H1 (cell line): ENCODE results near the gene KCNK13. TPM values are rescaled to one million over a fixed set of nuclear protein-coding genes. Genes with fewer than 3 reads are reported as not detected.

Source experiments
- CTCF ChIA-PET: fragments of 300-600 bp; sonication (Branson Sonifier 250); formaldehyde crosslinking; loops from one replicate; lab custom pipeline; 2021; ENCODE audit not compliant: partially characterized antibody; lab: Charles Lee
- POLR2A ChIA-PET: fragments of 300-600 bp; sonication (Branson Sonifier 250); formaldehyde crosslinking; loops from one replicate; lab custom pipeline; 2021; ENCODE audit warnings: inconsistent platforms; ENCODE audit not compliant: partially characterized antibody; lab: Charles Lee
- DNase-seq, 2 experiments: peaks; one replicate each; pipeline versions ENCODE4 v3.0.0 to v3.0.0-alpha.2; 2010 to 2022; ENCODE audit warnings: low spot score in 2 of 2, low read depth in 1 of 2, mixed read lengths in 1 of 2
- FAIRE-seq: peaks from 2 replicates; lab custom pipeline; 2011; peaks lifted over from hg19 to GRCh38; lab: Jason Lieb, UNC
- H2AFZ ChIP-seq: 2 replicates; pipeline ENCODE4 v1.8.1; 2012; ENCODE audit warnings: low read length, inconsistent platforms
- H2AK5ac ChIP-seq: 2 replicates; pipeline ENCODE4 v1.6.1; 2013; ENCODE audit warnings: low read depth, low read length
- H2BK120ac ChIP-seq: replicated peaks from 2 replicates; pipeline ENCODE3; 2013; ENCODE audit warnings: low read depth, low read length, inconsistent platforms
- H2BK12ac ChIP-seq: 2 replicates; pipeline ENCODE4 v1.6.1; 2013; ENCODE audit warnings: low read depth, low read length
- H2BK15ac ChIP-seq: 2 replicates; pipeline ENCODE4 v1.6.1; 2013; ENCODE audit warnings: low read length
- H2BK20ac ChIP-seq: 2 replicates; pipeline ENCODE4 v1.6.1; 2013; ENCODE audit warnings: low read length
- H2BK5ac ChIP-seq: 2 replicates; pipeline ENCODE4 v1.6.1; 2013; ENCODE audit warnings: low read depth, low read length
- H3K14ac ChIP-seq: 2 replicates; pipeline ENCODE4 v1.6.1; 2013; ENCODE audit warnings: inconsistent platforms; ENCODE audit not compliant: insufficient read length
- H3K18ac ChIP-seq: 2 replicates; pipeline ENCODE4 v1.6.1; 2013; ENCODE audit warnings: low read length; ENCODE audit errors: extremely low read depth
- H3K23ac ChIP-seq: 2 replicates; pipeline ENCODE4 v1.6.1; 2013; ENCODE audit warnings: inconsistent platforms; ENCODE audit not compliant: insufficient read length
- H3K23me2 ChIP-seq: 2 replicates; pipeline ENCODE4 v1.6.1; 2013; ENCODE audit warnings: low read depth, low read length
- H3K27ac ChIP-seq: 2 replicates; pipeline ENCODE4 v1.6.1; 2011; ENCODE audit warnings: low read depth, low read length, inconsistent platforms
- H3K27me3 ChIP-seq, 4 experiments: replicated peaks in 1 of 4; 1 replicate in 1 of 4; 2 replicates in 3 of 4; pipeline versions ENCODE4 v1.6.1 to v1.8.1; 2011 to 2013; ENCODE audit warnings: low read length in 3 of 4, mild to moderate bottlenecking in 3 of 4, inconsistent platforms in 2 of 4, mixed read lengths in 2 of 4, moderate library complexity in 1 of 4; ENCODE audit not compliant: control insufficient read depth in 3 of 4, insufficient read depth in 3 of 4; ENCODE audit errors: extremely low read depth in 1 of 4
- H3K36me3 ChIP-seq, 4 experiments: 2 replicates each; pipeline versions ENCODE4 v1.6.1 to v1.8.1; 2011 to 2013; ENCODE audit warnings: mild to moderate bottlenecking in 4 of 4, low read length in 3 of 4, moderate library complexity in 2 of 4, control low read depth in 1 of 4, inconsistent platforms in 1 of 4; ENCODE audit not compliant: insufficient read depth in 4 of 4, control insufficient read depth in 2 of 4
- H3K4ac ChIP-seq: replicated peaks from 2 replicates; pipeline ENCODE3; 2013; ENCODE audit warnings: low read length, low read depth, mixed read lengths, inconsistent platforms; ENCODE audit not compliant: insufficient read length
- H3K4me1 ChIP-seq, 4 experiments: replicated peaks in 1 of 4; 1 replicate in 1 of 4; 2 replicates in 3 of 4; pipeline versions ENCODE4 v1.6.1 to v1.8.1; 2011 to 2013; ENCODE audit warnings: low read length in 3 of 4, inconsistent platforms in 2 of 4, mixed read lengths in 1 of 4; ENCODE audit not compliant: insufficient read depth in 4 of 4, control insufficient read depth in 3 of 4
- H3K4me2 ChIP-seq, 2 experiments: 2 replicates each; pipeline versions ENCODE4 v1.6.1 to v1.8.1; 2011 to 2013; ENCODE audit warnings: low read depth in 2 of 2, low read length in 2 of 2, control low read depth in 1 of 2, inconsistent platforms in 1 of 2, mild to moderate bottlenecking in 1 of 2; ENCODE audit not compliant: insufficient read depth in 1 of 2
- H3K4me3 ChIP-seq, 4 experiments: fragments of 200-600, 300-600 bp in 1 of 4; sonication (generic), shearing (Covaris generic), sonication (Bioruptor Twin) in 1 of 4; 2 replicates each; pipeline versions ENCODE4 v1.5.1 to v1.8.1; 2011 to 2016; ENCODE audit warnings: low read length in 4 of 4, low read depth in 3 of 4, control low read depth in 2 of 4, inconsistent platforms in 2 of 4, mild to moderate bottlenecking in 2 of 4, mixed read lengths in 1 of 4, moderate library complexity in 1 of 4; ENCODE audit not compliant: insufficient read depth in 2 of 4; ENCODE audit errors: extremely low read depth in 1 of 4
- H3K56ac ChIP-seq: replicated peaks from 2 replicates; pipeline ENCODE3; 2013; ENCODE audit warnings: low read depth, mild to moderate bottlenecking, mixed read lengths, low read length, inconsistent platforms; ENCODE audit not compliant: insufficient read length
- H3K79me1 ChIP-seq: 2 replicates; pipeline ENCODE4 v1.6.1; 2013; ENCODE audit warnings: low read depth, low read length, control low read depth
- H3K79me2 ChIP-seq, 2 experiments: 2 replicates each; pipeline versions ENCODE4 v1.6.1 to v1.8.1; 2012 to 2013; ENCODE audit warnings: low read length in 2 of 2, mild to moderate bottlenecking in 2 of 2, inconsistent platforms in 1 of 2; ENCODE audit not compliant: insufficient read depth in 2 of 2, control insufficient read depth in 1 of 2
- H3K9ac ChIP-seq, 4 experiments: replicated peaks in 1 of 4; 1 replicate in 1 of 4; 2 replicates in 3 of 4; pipeline versions ENCODE4 v1.6.1 to v1.8.1; 2011 to 2013; ENCODE audit warnings: low read depth in 3 of 4, low read length in 3 of 4, control low read depth in 2 of 4, mild to moderate bottlenecking in 2 of 4, moderate library complexity in 2 of 4, inconsistent platforms in 1 of 4; ENCODE audit errors: extremely low read depth in 1 of 4
- H3K9me3 ChIP-seq, 2 experiments: 2 replicates each; pipeline versions ENCODE4 v1.6.1 to v1.8.1; 2012 to 2013; ENCODE audit warnings: mild to moderate bottlenecking in 2 of 2, moderate library complexity in 2 of 2, control low read depth in 1 of 2, inconsistent platforms in 1 of 2, low read depth in 1 of 2, low read length in 1 of 2, mixed read lengths in 1 of 2; ENCODE audit not compliant: insufficient read depth in 2 of 2
- H4K20me1 ChIP-seq, 2 experiments: replicated peaks in 1 of 2; 2 replicates each; pipeline versions ENCODE3 to v1.8.1; 2011 to 2013; ENCODE audit warnings: inconsistent platforms in 2 of 2, low read length in 2 of 2, mild to moderate bottlenecking in 1 of 2; ENCODE audit not compliant: insufficient read depth in 2 of 2, control insufficient read depth in 1 of 2
- H4K5ac ChIP-seq: 2 replicates; pipeline ENCODE4 v1.6.1; 2013; ENCODE audit warnings: low read length, low read depth, mixed read lengths, inconsistent platforms; ENCODE audit not compliant: insufficient read length
- H4K8ac ChIP-seq: 2 replicates; pipeline ENCODE4 v1.8.0; 2013; ENCODE audit warnings: mild to moderate bottlenecking, moderate library complexity, low read length, inconsistent platforms; ENCODE audit not compliant: insufficient read depth; ENCODE audit errors: extremely low read depth
- H4K91ac ChIP-seq: replicated peaks from 2 replicates; pipeline ENCODE3; 2013; ENCODE audit warnings: low read length, mixed read lengths, inconsistent platforms; ENCODE audit not compliant: insufficient read length
- BCL11A ChIP-seq, 2 experiments: IDR thresholded peaks; one replicate each; pipeline ENCODE4 v1.6.1; 2011; ENCODE audit warnings: low read depth in 2 of 2, low read length in 2 of 2, mild to moderate bottlenecking in 2 of 2
- EP300 ChIP-seq, 2 experiments: IDR thresholded peaks; 1 replicate in 1 of 2; 2 replicates in 1 of 2; pipeline ENCODE4 v1.6.1; 2011 to 2012; ENCODE audit warnings: low read depth in 2 of 2, low read length in 2 of 2, mild to moderate bottlenecking in 2 of 2, borderline replicate concordance in 1 of 2, inconsistent platforms in 1 of 2, moderate library complexity in 1 of 2
- JUND ChIP-seq: IDR thresholded peaks from 2 replicates; pipeline ENCODE4 v1.6.1; 2011; ENCODE audit warnings: mild to moderate bottlenecking, improper control_type of control experiment, low read length
- KDM5A ChIP-seq: fragments of 200-600 bp; IDR thresholded peaks from 2 replicates; pipeline ENCODE4 v1.7.1; 2012; ENCODE audit warnings: mild to moderate bottlenecking, low read length, inconsistent platforms, mixed read lengths
- POLR2AphosphoS5 ChIP-seq: IDR thresholded peaks from 2 replicates; pipeline ENCODE4 v1.6.1; 2011; ENCODE audit warnings: low read depth, low read length
- RAD21 ChIP-seq, 2 experiments: IDR thresholded peaks in 1 of 2; conservative IDR thresholded peaks in 1 of 2; 2 replicates each; pipeline ENCODE4 v1.6.1; 2011; ENCODE audit warnings: low read depth in 2 of 2, low read length in 2 of 2, improper control_type of control experiment in 1 of 2, inconsistent platforms in 1 of 2, mild to moderate bottlenecking in 1 of 2, moderate library complexity in 1 of 2
- TAF7 ChIP-seq: optimal IDR thresholded peaks from 2 replicates; pipeline ENCODE3; 2011; ENCODE audit warnings: low read depth, mild to moderate bottlenecking, inconsistent platforms, low read length, moderate library complexity, borderline replicate concordance
- TEAD4 ChIP-seq: IDR thresholded peaks from 2 replicates; pipeline ENCODE4 v1.6.1; 2012; ENCODE audit warnings: low read depth, low read length, inconsistent platforms, mixed read lengths
- WGBS, 2 experiments: shearing (Covaris generic) in 1 of 2; methylation state at CpG; one replicate each; pipeline versions ENCODE4 v1.1.6 to v1.1.7; 2013 to 2015; ENCODE audit warnings: low lambda C conversion rate in 2 of 2, mixed read lengths in 2 of 2, inconsistent platforms in 1 of 2, low coverage in 1 of 2, missing lambda C conversion rate in 1 of 2; ENCODE audit not compliant: insufficient replicate concordance in 2 of 2, insufficient coverage in 1 of 2, insufficient read length in 1 of 2; ENCODE audit errors: extremely low coverage in 1 of 2, missing lambda C conversion rate in 1 of 2; 5-methylcytosine and 5-hydroxymethylcytosine counted together
- polyA plus RNA-seq, 7 experiments: library from polyadenylated mRNA; depleted of rRNA in 3 of 7; stranded (reverse) in 5 of 7; unstranded in 2 of 7; fragments of >200 nt in 5 of 7; fragments of 200-250 nt in 2 of 7; gene quantifications; 1 replicate in 5 of 7; 2 replicates in 1 of 7; 4 replicates in 1 of 7; pipeline versions ENCODE4 v1.2.1 to v1.2.3, GENCODE V29; 2011 to 2013; ENCODE audit warnings: missing spikeins in 2 of 7, mixed read lengths in 2 of 7
- total RNA-seq: library from RNA; stranded (reverse); fragmentation: NEBNext Ultra II Directional; extraction: Animal tissue kit (Norgen Biotek cat#: 25700); gene quantifications from 2 replicates; pipeline ENCODE4 v1.2.1, GENCODE V29; 2021
- TF ChIP-seq, protein P1 (sequence below): IDR thresholded peaks from 2 replicates; pipeline ENCODE4 v1.6.1; 2011; ENCODE audit warnings: low read depth, mild to moderate bottlenecking, low read length; ENCODE audit not compliant: insufficient read depth

The KCNK13 gene
- total and polyA plus RNA-seq, 2 of the 8 experiments (the other 6 are each of a cell fraction or from before 2014, with no cell fraction given): 0.39 to 0.48 TPM

DNA sequence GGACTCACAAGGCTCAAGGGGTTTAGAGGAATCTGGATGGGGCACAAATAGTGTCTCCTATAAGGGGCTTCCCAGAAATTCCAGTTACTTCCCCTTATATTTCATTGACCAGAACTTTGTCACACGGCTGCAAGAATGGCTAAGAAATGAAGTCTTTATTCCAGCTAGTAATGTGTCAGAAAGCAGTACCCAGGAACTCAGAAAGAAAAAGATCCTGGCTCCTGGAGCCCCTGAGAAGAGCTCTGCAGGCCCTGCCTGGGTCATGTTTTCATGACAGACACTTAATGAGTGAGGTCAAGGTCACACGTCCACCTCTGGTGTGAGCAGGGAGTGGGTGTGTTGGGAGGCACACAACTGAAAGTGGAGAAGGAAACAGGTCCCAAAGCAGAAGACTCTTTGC is 17.8 kb downstream of the KCNK13 start:
- no peak overlapping the region for H3K4ac ChIP-seq
- no peak overlapping the region for H3K27ac ChIP-seq
- H3K23ac ChIP-seq: no peak overlapping the region
- no peak for DNase-seq
- no peak overlapping the region for H3K4me2 ChIP-seq
- no peaks in the 10 kb centered on the region for H4K20me1 ChIP-seq
- H2BK15ac ChIP-seq: no peak overlapping the region
- H4K91ac ChIP-seq: no peak overlapping the region
- no peak overlapping the region for H2BK5ac ChIP-seq
- FAIRE-seq: no peak
- no peak overlapping the region for H4K8ac ChIP-seq
- no peaks in the 10 kb centered on the region for H3K79me2 ChIP-seq
- H3K9ac ChIP-seq: no peak overlapping the region
- POLR2A ChIA-PET: no interaction called here
- no peak overlapping the region for H4K5ac ChIP-seq
- no peak for TF ChIP-seq RAD21 (IDR thresholded peaks at IDR 0.05 in 1 of 2, conservative IDR thresholded peaks at IDR 0.05 in 1 of 2; ENCODE audit: low read depth in 2 of 2, low read length in 2 of 2)
- no peak for TF ChIP-seq JUND
- TF ChIP-seq EP300 (IDR thresholded peaks at IDR 0.05; ENCODE audit: borderline replicate concordance in 1 of 2, low read depth in 2 of 2, low read length in 2 of 2): no peak
- TF ChIP-seq POLR2AphosphoS5: no peak
- TF ChIP-seq BCL11A (IDR thresholded peaks at IDR 0.05; ENCODE audit: low read depth in 2 of 2, low read length in 2 of 2): no peak
- TF ChIP-seq TAF7: no peak
- no peak for TF ChIP-seq KDM5A
- no peak for TF ChIP-seq TEAD4
- TF ChIP-seq, protein P1, sequence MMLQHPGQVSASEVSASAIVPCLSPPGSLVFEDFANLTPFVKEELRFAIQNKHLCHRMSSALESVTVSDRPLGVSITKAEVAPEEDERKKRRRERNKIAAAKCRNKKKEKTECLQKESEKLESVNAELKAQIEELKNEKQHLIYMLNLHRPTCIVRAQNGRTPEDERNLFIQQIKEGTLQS: no peak
- TF ChIP-seq, all 59 proteins: peak for 0
- H3K79me1 ChIP-seq: no peaks in the 10 kb centered on the region
- no peak overlapping the region for H3K56ac ChIP-seq
- no peaks in the 10 kb centered on the region for H3K36me3 ChIP-seq
- no peaks in the 10 kb centered on the region for H3K9me3 ChIP-seq
- H2AFZ ChIP-seq: no peak overlapping the region
- no peak overlapping the region for H2BK120ac ChIP-seq
- H3K4me3 ChIP-seq: no peak overlapping the region
- H3K18ac ChIP-seq: no peak overlapping the region
- no peaks in the 10 kb centered on the region; a peak in 1 of 7 replicates for H3K27me3 ChIP-seq
- CTCF ChIA-PET: no interaction called here
- 78% methylated on average over 2 of the region's 2 CpGs; no CpG with 5 or more reads in 1 of the 2 experiments for WGBS, 2 experiments
- H3K14ac ChIP-seq: no peak overlapping the region
- no peaks in the 10 kb centered on the region for H3K4me1 ChIP-seq
- H2BK20ac ChIP-seq: no peak overlapping the region
- H2AK5ac ChIP-seq: no peak overlapping the region
- no peak overlapping the region for H2BK12ac ChIP-seq
- H3K23me2 ChIP-seq: no peaks in the 10 kb centered on the region
